Fibroblast of mammary gland (primary cell): ENCODE data around the gene RPS3.
A peak's percentile ranks its signal among the peaks of the same experiment; 100 is the strongest.

Source experiments
- DNase-seq: peaks from one replicate; pipeline ENCODE4 v3.0.0-alpha.2; 2010; ENCODE audit warnings: low read depth
- H3K4me3 ChIP-seq: 2 replicates; pipeline ENCODE4 v1.5.1; 2011; ENCODE audit warnings: low read depth, mild to moderate bottlenecking, low read length, moderate library complexity; ENCODE audit not compliant: control insufficient read depth
- TF ChIP-seq, protein P1 (sequence below): conservative IDR thresholded peaks from 2 replicates; pipeline ENCODE4 v1.5.1; 2011; ENCODE audit warnings: low read depth, low read length, inconsistent platforms; ENCODE audit not compliant: control insufficient read depth, insufficient read depth

The RPS3 gene

GRCh38 chr11:75425422-75425821, 26.1 kb downstream of the RPS3 start:
- no peak overlapping the region for H3K4me3 ChIP-seq
- TF ChIP-seq, protein P1, sequence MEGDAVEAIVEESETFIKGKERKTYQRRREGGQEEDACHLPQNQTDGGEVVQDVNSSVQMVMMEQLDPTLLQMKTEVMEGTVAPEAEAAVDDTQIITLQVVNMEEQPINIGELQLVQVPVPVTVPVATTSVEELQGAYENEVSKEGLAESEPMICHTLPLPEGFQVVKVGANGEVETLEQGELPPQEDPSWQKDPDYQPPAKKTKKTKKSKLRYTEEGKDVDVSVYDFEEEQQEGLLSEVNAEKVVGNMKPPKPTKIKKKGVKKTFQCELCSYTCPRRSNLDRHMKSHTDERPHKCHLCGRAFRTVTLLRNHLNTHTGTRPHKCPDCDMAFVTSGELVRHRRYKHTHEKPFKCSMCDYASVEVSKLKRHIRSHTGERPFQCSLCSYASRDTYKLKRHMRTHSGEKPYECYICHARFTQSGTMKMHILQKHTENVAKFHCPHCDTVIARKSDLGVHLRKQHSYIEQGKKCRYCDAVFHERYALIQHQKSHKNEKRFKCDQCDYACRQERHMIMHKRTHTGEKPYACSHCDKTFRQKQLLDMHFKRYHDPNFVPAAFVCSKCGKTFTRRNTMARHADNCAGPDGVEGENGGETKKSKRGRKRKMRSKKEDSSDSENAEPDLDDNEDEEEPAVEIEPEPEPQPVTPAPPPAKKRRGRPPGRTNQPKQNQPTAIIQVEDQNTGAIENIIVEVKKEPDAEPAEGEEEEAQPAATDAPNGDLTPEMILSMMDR: peak; percentile 25
- DNase-seq: no peak

GRCh38 chr11:75426720-75427086, 27.4 kb downstream of the RPS3 start:
- DNase-seq: no peak
- TF ChIP-seq, protein P1: no peak
- H3K4me3 ChIP-seq: no peak overlapping the region

- TF ChIP-seq, protein P1: no peak
- H3K4me3 ChIP-seq: no peak overlapping the region
- DNase-seq: no peak
Measured at GRCh38 chr11:75427181-75427580, 27.9 kb downstream of the RPS3 start.

DNA sequence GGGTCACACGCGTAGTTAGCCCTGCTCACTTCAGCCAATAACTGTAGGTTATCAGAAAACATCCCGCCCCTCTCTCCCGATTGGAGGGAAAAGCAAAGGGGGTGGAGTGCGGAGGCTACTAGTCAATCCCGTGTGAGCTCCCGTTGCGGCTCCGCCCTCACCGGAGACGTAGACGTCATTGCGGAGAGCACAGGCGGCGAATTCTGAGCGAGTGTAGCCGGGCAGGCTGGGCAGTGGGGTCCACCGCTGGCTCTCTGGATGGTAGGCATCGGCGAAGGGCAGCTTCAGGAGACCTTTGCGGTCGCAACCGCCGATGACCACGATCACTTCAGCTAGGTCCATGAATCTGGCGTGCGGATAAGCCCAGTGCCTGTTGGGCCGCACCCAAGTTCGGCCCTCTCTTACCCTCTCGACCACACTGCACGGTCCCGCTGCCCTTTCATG, 29.0 kb downstream of the RPS3 start:
- H3K4me3 ChIP-seq: peak overlapping the region; percentile 37
- TF ChIP-seq, protein P1: no peak
- DNase-seq: peak; percentile 86

DNA sequence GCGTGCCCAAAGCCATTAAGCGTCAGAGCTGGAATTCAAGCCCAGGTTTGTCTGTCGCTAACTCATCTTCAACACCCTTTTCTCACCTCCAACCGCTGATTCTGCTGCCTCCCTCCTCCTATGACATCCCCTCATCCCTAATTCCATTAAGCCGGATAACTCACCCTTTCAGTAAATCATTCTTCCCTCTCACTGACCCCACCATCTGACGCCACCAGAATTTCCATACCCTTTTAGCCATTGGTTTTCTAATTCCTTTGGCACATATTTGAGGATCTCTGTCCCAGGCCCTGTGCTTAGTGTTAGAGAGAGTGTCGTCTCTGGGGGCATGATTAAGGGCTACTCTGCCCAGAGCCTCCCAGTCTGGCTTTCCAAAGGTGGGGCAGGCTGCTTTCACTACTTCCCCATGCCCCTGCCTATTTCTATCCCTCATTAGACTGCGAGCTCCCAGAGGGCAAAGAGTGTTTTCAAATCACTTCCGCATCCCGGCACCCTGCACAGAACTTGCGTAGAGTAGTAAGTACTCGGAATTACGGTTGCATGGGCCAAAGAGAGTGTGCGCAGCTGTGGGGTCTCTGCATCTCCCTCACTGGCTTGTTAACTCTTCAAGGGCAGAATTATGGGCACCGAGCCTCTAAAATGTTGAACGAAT, 29.8 kb downstream of the RPS3 start:
- TF ChIP-seq, protein P1: no peak
- H3K4me3 ChIP-seq: no peak overlapping the region
- no peak for DNase-seq

- no peak overlapping the region for H3K4me3 ChIP-seq
- TF ChIP-seq, protein P1: no peak
- DNase-seq: no peak
Measured at GRCh38 chr11:75429641-75429901, 30.3 kb downstream of the RPS3 start.
